WTC11 (cell line): Measurements from ENCODE around the gene ZNF740. TPM values are rescaled to one million over a fixed set of nuclear protein-coding genes. Genes with fewer than 3 reads are reported as not detected.

Source experiments
- ATAC-seq: fragments of 200-7000 bp; cut with Tn5 transposase; 2 replicates; pipeline ENCODE4 v1.10.0; 2021; ENCODE audit warnings: mild to moderate bottlenecking, moderate library complexity
- CTCF ChIA-PET: fragments of 300-600 bp; sonication (Branson Sonifier 250); formaldehyde crosslinking; loops from one replicate; lab custom pipeline; 2021; ENCODE audit warnings: antibody characterized with exemption; lab: Charles Lee
- POLR2A ChIA-PET: fragments of 350-600 bp; sonication (Branson Sonifier 250); formaldehyde crosslinking; loops from one replicate; lab custom pipeline; 2021; ENCODE audit warnings: antibody characterized with exemption; lab: Charles Lee
- DNase-seq: peaks from one replicate; pipeline ENCODE4 v3.0.0; 2021; ENCODE audit warnings: low spot score
- H3K27ac Mint-ChIP-seq: 2 replicates; pipeline ENCODE4 v1.8.0; 2021; ENCODE audit warnings: mixed read lengths
- H3K27me3 Mint-ChIP-seq: 2 replicates; pipeline ENCODE4 v1.8.0; 2021; ENCODE audit warnings: low read depth, mild to moderate bottlenecking, moderate library complexity, mixed read lengths
- H3K36me3 Mint-ChIP-seq: 2 replicates; pipeline ENCODE4 v1.8.0; 2021; ENCODE audit warnings: mixed read lengths
- H3K4me1 Mint-ChIP-seq: 2 replicates; pipeline ENCODE4 v1.8.0; 2022; ENCODE audit warnings: mixed read lengths
- H3K4me3 Mint-ChIP-seq: 2 replicates; pipeline ENCODE4 v1.8.0; 2021; ENCODE audit warnings: mild to moderate bottlenecking, moderate library complexity, mixed read lengths
- H3K9me3 Mint-ChIP-seq: 2 replicates; pipeline ENCODE4 v1.8.0; 2021; ENCODE audit warnings: mixed read lengths
- CREM ChIP-seq: sonication (generic); formaldehyde crosslinking; IDR thresholded peaks from 2 replicates; pipeline ENCODE4 v1.8.1; 2022; ENCODE audit warnings: mild to moderate bottlenecking, missing genetic modification reagents, moderate library complexity
- ESRRA ChIP-seq: sonication (generic); formaldehyde crosslinking; IDR thresholded peaks from 2 replicates; pipeline ENCODE4 v1.8.1; 2022; ENCODE audit warnings: mild to moderate bottlenecking, missing genetic modification reagents, borderline replicate concordance
- IRF2 ChIP-seq: sonication (generic); formaldehyde crosslinking; IDR thresholded peaks from 2 replicates; pipeline ENCODE4 v1.8.0; 2022; ENCODE audit warnings: low read depth, missing genetic modification reagents, borderline replicate concordance
- JAZF1 ChIP-seq: fragments of 250-450 bp; sonication (Bioruptor Pico); IDR thresholded peaks from 2 replicates; pipeline ENCODE4 v1.9.0; 2021; ENCODE audit warnings: moderate library complexity, mild to moderate bottlenecking, inconsistent platforms
- JUN ChIP-seq: sonication (generic); formaldehyde crosslinking; IDR thresholded peaks from 2 replicates; pipeline ENCODE4 v1.8.0; 2023; ENCODE audit warnings: mild to moderate bottlenecking, missing genetic modification reagents
- MXD4 ChIP-seq: fragments of 250-450 bp; sonication (Bioruptor Pico); IDR thresholded peaks from 2 replicates; pipeline ENCODE4 v1.8.0; 2021; ENCODE audit warnings: mild to moderate bottlenecking, moderate library complexity, borderline replicate concordance
- NFYB ChIP-seq: sonication (generic); formaldehyde crosslinking; conservative IDR thresholded peaks from 2 replicates; pipeline ENCODE4 v1.8.0; 2022; ENCODE audit warnings: low read depth, missing genetic modification reagents
- NR2C2 ChIP-seq: sonication (generic); formaldehyde crosslinking; IDR thresholded peaks from 2 replicates; pipeline ENCODE4 v1.8.0; 2022; ENCODE audit warnings: mild to moderate bottlenecking, missing genetic modification reagents
- NR3C1 ChIP-seq: sonication (generic); formaldehyde crosslinking; conservative IDR thresholded peaks from 2 replicates; pipeline ENCODE4 v1.8.1; 2023; ENCODE audit warnings: low read depth, mild to moderate bottlenecking, missing genetic modification reagents
- OVOL2 ChIP-seq: fragments of 250-450 bp; sonication (Bioruptor Pico); IDR thresholded peaks from 2 replicates; pipeline ENCODE4 v1.9.0; 2021; ENCODE audit warnings: mild to moderate bottlenecking, borderline replicate concordance
- TP53 ChIP-seq: sonication (generic); formaldehyde crosslinking; IDR thresholded peaks from 2 replicates; pipeline ENCODE4 v1.8.1; 2023; ENCODE audit warnings: mild to moderate bottlenecking, missing genetic modification reagents
- ZNF138 ChIP-seq: sonication (generic); formaldehyde crosslinking; conservative IDR thresholded peaks from 2 replicates; pipeline ENCODE4 v1.8.1; 2022; ENCODE audit warnings: mild to moderate bottlenecking, moderate library complexity, missing genetic modification reagents
- ZNF232 ChIP-seq: sonication (generic); formaldehyde crosslinking; IDR thresholded peaks from 2 replicates; pipeline ENCODE4 v1.8.0; 2022; ENCODE audit warnings: mild to moderate bottlenecking, missing genetic modification reagents
- ZNF416 ChIP-seq: fragments of 250-450 bp; sonication (Bioruptor Pico); IDR thresholded peaks from 2 replicates; pipeline ENCODE4 v1.9.0; 2021; ENCODE audit warnings: mild to moderate bottlenecking, inconsistent platforms
- ZNF671 ChIP-seq: fragments of 250-450 bp; sonication (Bioruptor Pico); IDR thresholded peaks from 2 replicates; pipeline ENCODE4 v1.8.0; 2021; ENCODE audit warnings: mild to moderate bottlenecking
- total RNA-seq: library from RNA; stranded (reverse); gene quantifications from 3 replicates; pipeline ENCODE4 v1.2.3, GENCODE V29; 2021
- TF ChIP-seq, protein P1 (sequence below): fragments of 250-450 bp; sonication (Bioruptor Pico); IDR thresholded peaks from 2 replicates; pipeline ENCODE4 v1.9.0; 2021; ENCODE audit warnings: moderate library complexity, mild to moderate bottlenecking, inconsistent platforms, borderline replicate concordance
- TF ChIP-seq, protein P2 (sequence below): fragments of 200-600 bp; IDR thresholded peaks from 2 replicates; pipeline ENCODE4 v1.8.0; 2022; ENCODE audit warnings: antibody characterized with exemption
- TF ChIP-seq, protein P3 (sequence below): sonication (generic); formaldehyde crosslinking; IDR thresholded peaks from 2 replicates; pipeline ENCODE4 v1.8.1; 2023; ENCODE audit warnings: mild to moderate bottlenecking, missing genetic modification reagents
- TF ChIP-seq, protein P4 (sequence below): fragments of 250-450 bp; sonication (Bioruptor Pico); IDR thresholded peaks from 2 replicates; pipeline ENCODE4 v2.1.2; 2022; ENCODE audit warnings: mild to moderate bottlenecking, moderate library complexity
- TF ChIP-seq, protein P5 (sequence below): sonication (generic); formaldehyde crosslinking; IDR thresholded peaks from 2 replicates; pipeline ENCODE4 v1.8.1; 2023; ENCODE audit warnings: mild to moderate bottlenecking, missing genetic modification reagents, moderate library complexity
- TF ChIP-seq, protein P6 (sequence below): sonication (generic); formaldehyde crosslinking; IDR thresholded peaks from 2 replicates; pipeline ENCODE4 v1.8.1; 2022; ENCODE audit warnings: missing genetic modification reagents, borderline replicate concordance
- TF ChIP-seq, protein P7 (sequence below): sonication (generic); formaldehyde crosslinking; IDR thresholded peaks from 2 replicates; pipeline ENCODE4 v1.8.1; 2023; ENCODE audit warnings: mild to moderate bottlenecking, missing genetic modification reagents, moderate library complexity
- TF ChIP-seq, protein P8 (sequence below): sonication (generic); formaldehyde crosslinking; IDR thresholded peaks from 2 replicates; pipeline ENCODE4 v1.8.1; 2022; ENCODE audit warnings: mild to moderate bottlenecking, missing genetic modification reagents, moderate library complexity, borderline replicate concordance

ZNF740 gene
- total RNA-seq, 1 experiment from 2014 or later: 26.6 TPM

DNA sequence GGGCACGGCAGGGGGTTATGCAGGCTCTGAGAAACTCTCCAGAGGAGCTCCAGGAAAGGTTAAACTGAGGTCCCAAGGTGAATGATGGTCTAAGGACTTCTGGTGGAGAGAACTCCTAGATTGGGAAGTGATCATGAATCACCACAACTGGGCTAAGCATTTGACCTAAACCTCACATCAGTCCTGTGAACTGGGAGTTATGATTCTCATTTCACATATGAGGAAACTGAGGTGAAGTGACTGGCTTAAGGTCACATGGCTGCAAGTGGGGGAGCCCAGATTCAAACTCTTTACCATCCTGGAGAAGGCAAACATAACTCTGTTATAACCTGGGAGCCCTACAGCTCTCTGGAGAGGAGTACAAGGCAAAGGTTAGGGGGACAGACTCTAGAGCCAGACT, 47.3 kb downstream of the ZNF740 start:
- ChIA-PET CTCF (interaction anchor here (10.2 kb wide), 1 partner anchor 14 kb away, joined by 82 read pairs; no protein-coding TSS in a partner anchor), POLR2A (no interaction called here)
- DNase-seq (no peak), ATAC-seq (no peak)
- no peak overlapping the region for H3K27ac Mint-ChIP-seq
- H3K27me3 Mint-ChIP-seq: no peaks in the 10 kb centered on the region
- peaks cover 5% of the 10 kb centered on the region for H3K36me3 Mint-ChIP-seq
- no peak for TF ChIP-seq NFYB (CRISPR knock-in tag)
- TF ChIP-seq, protein P1, sequence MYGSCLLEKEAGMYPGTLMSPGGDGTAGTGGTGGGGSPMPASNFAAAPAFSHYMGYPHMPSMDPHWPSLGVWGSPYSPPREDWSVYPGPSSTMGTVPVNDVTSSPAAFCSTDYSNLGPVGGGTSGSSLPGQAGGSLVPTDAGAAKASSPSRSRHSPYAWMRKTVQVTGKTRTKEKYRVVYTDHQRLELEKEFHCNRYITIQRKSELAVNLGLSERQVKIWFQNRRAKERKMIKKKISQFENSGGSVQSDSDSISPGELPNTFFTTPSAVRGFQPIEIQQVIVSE: no peak
- TF ChIP-seq, protein P2, sequence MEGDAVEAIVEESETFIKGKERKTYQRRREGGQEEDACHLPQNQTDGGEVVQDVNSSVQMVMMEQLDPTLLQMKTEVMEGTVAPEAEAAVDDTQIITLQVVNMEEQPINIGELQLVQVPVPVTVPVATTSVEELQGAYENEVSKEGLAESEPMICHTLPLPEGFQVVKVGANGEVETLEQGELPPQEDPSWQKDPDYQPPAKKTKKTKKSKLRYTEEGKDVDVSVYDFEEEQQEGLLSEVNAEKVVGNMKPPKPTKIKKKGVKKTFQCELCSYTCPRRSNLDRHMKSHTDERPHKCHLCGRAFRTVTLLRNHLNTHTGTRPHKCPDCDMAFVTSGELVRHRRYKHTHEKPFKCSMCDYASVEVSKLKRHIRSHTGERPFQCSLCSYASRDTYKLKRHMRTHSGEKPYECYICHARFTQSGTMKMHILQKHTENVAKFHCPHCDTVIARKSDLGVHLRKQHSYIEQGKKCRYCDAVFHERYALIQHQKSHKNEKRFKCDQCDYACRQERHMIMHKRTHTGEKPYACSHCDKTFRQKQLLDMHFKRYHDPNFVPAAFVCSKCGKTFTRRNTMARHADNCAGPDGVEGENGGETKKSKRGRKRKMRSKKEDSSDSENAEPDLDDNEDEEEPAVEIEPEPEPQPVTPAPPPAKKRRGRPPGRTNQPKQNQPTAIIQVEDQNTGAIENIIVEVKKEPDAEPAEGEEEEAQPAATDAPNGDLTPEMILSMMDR: no peak
- no peak for TF ChIP-seq ESRRA (CRISPR knock-in tag)
- TF ChIP-seq, protein P3, sequence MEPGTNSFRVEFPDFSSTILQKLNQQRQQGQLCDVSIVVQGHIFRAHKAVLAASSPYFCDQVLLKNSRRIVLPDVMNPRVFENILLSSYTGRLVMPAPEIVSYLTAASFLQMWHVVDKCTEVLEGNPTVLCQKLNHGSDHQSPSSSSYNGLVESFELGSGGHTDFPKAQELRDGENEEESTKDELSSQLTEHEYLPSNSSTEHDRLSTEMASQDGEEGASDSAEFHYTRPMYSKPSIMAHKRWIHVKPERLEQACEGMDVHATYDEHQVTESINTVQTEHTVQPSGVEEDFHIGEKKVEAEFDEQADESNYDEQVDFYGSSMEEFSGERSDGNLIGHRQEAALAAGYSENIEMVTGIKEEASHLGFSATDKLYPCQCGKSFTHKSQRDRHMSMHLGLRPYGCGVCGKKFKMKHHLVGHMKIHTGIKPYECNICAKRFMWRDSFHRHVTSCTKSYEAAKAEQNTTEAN (CRISPR knock-in tag): no peak
- TF ChIP-seq JAZF1 (CRISPR knock-in tag): no peak
- TF ChIP-seq, protein P4, sequence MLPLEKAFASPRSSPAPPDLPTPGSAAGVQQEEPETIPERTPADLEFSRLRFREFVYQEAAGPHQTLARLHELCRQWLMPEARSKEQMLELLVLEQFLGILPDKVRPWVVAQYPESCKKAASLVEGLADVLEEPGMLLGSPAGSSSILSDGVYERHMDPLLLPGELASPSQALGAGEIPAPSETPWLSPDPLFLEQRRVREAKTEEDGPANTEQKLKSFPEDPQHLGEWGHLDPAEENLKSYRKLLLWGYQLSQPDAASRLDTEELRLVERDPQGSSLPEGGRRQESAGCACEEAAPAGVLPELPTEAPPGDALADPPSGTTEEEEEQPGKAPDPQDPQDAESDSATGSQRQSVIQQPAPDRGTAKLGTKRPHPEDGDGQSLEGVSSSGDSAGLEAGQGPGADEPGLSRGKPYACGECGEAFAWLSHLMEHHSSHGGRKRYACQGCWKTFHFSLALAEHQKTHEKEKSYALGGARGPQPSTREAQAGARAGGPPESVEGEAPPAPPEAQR: no peak
- no peak for TF ChIP-seq ZNF232
- TF ChIP-seq MXD4: no peak
- no peak for TF ChIP-seq JUN (CRISPR knock-in tag)
- TF ChIP-seq, all 79 proteins: peak for 0
- H3K9me3 Mint-ChIP-seq: no peaks in the 10 kb centered on the region
- H3K4me1 Mint-ChIP-seq: peaks cover 72% of the 10 kb centered on the region
- H3K4me3 Mint-ChIP-seq: no peak overlapping the region

DNA sequence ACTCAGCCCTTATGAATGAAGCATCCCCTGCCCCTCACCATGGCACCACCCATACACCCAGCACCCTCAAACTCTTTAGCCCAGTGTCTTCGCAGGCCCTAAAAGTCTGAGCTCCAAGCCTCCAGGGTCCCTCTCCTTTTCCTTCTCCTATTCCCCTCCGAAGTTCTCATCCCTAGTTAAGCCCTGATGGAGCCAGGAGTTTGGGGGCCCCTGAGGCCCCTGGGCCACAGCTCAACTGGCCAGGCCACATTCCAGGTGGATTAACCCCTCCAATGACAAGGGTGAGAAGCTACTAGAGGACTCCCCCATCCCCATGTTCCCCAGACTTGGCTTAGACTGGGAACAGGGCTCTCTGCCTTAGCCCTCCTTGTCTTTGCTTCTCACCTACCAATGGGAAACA, 48.9 kb downstream of the ZNF740 start:
- no peaks in the 10 kb centered on the region for H3K9me3 Mint-ChIP-seq
- peaks cover 74% of the 10 kb centered on the region for H3K4me1 Mint-ChIP-seq
- no peaks in the 10 kb centered on the region for H3K27me3 Mint-ChIP-seq
- ATAC-seq (no peak), DNase-seq (no peak)
- POLR2A ChIA-PET: no interaction called here
- CTCF ChIA-PET: interaction anchor here (0.6 to 10.2 kb wide), 5 partner anchors 12 to 159 kb away, joined by 3 to 82 read pairs (median 5); no protein-coding TSS in a partner anchor
- peaks cover 5% of the 10 kb centered on the region for H3K36me3 Mint-ChIP-seq
- peak overlapping the region; percentile 16 for H3K4me3 Mint-ChIP-seq
- no peak overlapping the region; the same call in 1 of the 2 replicates for H3K27ac Mint-ChIP-seq
- no peak for TF ChIP-seq OVOL2 (CRISPR knock-in tag)
- TF ChIP-seq, protein P5, sequence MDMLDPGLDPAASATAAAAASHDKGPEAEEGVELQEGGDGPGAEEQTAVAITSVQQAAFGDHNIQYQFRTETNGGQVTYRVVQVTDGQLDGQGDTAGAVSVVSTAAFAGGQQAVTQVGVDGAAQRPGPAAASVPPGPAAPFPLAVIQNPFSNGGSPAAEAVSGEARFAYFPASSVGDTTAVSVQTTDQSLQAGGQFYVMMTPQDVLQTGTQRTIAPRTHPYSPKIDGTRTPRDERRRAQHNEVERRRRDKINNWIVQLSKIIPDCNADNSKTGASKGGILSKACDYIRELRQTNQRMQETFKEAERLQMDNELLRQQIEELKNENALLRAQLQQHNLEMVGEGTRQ: no peak
- no peak for TF ChIP-seq IRF2
- TF ChIP-seq ZNF671 (CRISPR knock-in tag): no peak
- no peak for TF ChIP-seq ZNF416
- TF ChIP-seq, protein P4: no peak
- TF ChIP-seq NR2C2 (CRISPR knock-in tag): no peak
- TF ChIP-seq, protein P6, sequence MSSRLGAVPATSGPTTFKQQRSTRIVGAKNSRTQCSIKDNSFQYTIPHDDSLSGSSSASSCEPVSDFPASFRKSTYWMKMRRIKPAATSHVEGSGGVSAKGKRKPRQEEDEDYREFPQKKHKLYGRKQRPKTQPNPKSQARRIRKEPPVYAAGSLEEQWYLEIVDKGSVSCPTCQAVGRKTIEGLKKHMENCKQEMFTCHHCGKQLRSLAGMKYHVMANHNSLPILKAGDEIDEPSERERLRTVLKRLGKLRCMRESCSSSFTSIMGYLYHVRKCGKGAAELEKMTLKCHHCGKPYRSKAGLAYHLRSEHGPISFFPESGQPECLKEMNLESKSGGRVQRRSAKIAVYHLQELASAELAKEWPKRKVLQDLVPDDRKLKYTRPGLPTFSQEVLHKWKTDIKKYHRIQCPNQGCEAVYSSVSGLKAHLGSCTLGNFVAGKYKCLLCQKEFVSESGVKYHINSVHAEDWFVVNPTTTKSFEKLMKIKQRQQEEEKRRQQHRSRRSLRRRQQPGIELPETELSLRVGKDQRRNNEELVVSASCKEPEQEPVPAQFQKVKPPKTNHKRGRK (CRISPR knock-in tag): no peak
- no peak for TF ChIP-seq ESRRA (CRISPR knock-in tag)
- TF ChIP-seq, protein P7, sequence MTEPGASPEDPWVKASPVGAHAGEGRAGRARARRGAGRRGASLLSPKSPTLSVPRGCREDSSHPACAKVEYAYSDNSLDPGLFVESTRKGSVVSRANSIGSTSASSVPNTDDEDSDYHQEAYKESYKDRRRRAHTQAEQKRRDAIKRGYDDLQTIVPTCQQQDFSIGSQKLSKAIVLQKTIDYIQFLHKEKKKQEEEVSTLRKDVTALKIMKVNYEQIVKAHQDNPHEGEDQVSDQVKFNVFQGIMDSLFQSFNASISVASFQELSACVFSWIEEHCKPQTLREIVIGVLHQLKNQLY (CRISPR knock-in tag): no peak
- no peak for TF ChIP-seq CREM (CRISPR knock-in tag)
- TF ChIP-seq, protein P8, sequence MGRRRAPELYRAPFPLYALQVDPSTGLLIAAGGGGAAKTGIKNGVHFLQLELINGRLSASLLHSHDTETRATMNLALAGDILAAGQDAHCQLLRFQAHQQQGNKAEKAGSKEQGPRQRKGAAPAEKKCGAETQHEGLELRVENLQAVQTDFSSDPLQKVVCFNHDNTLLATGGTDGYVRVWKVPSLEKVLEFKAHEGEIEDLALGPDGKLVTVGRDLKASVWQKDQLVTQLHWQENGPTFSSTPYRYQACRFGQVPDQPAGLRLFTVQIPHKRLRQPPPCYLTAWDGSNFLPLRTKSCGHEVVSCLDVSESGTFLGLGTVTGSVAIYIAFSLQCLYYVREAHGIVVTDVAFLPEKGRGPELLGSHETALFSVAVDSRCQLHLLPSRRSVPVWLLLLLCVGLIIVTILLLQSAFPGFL: no peak
- TF ChIP-seq NR3C1 (CRISPR knock-in tag): no peak
- TF ChIP-seq TP53 (CRISPR knock-in tag): no peak
- TF ChIP-seq ZNF138 (CRISPR knock-in tag): no peak
